ENCODE results near the gene SPRR5.

The SPRR5 gene

DNA sequence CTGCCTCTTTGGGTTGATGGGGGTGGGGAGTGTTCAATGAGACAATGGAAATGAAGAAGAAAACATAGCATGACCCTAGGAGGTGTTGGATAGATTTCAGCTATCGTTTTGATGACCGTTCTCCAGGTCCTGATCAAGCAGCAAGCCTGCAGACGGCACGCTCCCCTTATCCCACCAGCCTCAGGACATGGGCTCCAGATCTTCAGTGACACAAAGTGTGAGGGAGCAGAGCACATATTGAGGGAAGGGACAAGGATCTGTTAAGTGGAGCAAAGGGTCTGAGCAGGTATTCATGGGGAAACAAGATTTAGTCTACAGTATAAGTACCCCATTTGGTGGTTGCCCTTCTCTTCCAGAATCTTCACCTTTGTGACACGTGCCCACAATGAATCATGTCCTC is 4.7 kb downstream of the SPRR5 start:
- no peak for DNase-seq

GRCh38 chr1:152953761-152954160 is 6.8 kb downstream of the SPRR5 start:
- DNase-seq = no peak

- no peak for DNase-seq
These were observed 7.4 kb downstream of the SPRR5 start for GRCh38 chr1:152954436-152954835.

DNA sequence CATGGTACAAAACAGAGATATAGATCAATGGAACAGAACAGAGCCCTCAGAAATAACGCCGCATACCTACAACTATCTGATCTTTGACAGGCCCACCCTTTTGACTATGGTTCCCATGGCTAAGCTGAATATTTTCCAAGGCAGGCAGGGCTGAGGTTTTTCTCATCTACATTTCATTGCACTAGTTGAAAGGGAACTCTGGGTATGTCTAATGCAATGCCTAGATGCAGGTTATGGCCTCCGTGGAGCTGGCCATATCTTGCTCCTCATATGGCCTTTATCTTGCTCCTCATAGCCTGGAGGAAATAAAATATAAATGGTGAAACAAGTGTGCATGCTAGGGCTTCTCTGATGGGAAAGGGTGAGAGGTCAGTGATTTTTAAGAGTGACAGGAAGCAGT is 10.6 kb downstream of the SPRR5 start:
- DNase-seq = no peak

DNA sequence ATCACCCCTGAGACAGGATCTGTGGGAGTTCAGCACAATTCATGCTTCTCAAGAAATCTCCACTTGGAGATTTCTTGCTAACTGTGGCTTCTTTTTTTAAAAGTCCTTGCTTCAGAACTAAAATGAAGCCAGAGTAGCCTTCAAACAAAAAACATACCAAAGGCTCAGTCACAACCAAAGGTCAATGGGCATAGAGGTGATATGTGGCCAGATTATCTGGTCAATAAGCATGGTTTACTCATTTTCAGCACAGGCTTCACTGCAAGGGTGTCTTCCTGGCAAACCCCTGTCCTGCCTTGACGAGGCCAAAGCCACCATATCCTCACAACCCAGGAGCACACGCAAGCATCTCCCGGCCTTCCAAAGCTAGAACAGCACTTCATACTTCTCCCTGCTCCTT is 12.3 kb downstream of the SPRR5 start:
- no peak for DNase-seq

- no peak for DNase-seq
These were observed 12.9 kb downstream of the SPRR5 start for GRCh38 chr1:152959801-152960451.

DNA sequence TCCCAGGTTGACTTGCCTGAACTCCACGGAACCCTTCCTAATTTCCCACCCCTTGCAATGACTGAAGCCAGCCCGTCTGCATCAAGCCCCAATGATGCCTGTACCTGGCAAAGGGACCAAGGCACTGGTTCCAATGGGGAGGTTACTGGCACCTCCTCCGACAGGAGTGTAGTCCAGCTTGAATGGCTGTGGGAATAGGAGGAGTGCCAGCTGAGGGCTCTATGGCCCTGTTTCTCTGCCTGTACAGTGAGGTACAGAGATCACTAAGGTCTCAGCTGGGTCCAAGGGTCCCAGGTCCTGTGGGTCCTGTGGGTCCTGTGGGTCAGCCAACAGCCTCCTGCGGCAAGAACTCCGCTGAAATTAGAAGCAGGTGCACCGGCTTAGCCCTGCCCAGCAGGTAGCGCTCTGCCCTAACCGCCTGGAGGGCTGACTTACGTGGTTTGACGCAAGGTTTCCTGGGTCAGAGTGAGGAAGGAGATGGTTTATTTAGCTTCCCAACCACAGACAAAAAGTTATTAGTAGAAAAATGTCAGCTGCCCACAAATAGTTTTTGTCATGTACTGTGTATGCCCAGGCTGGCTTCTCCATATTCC is 13.5 kb downstream of the SPRR5 start:
- no peak for DNase-seq

GRCh38 chr1:152961226-152961891 is 14.4 kb downstream of the SPRR5 start:
- no peak for DNase-seq

- DNase-seq = no peak
These were observed 15.9 kb downstream of the SPRR5 start for GRCh38 chr1:152962876-152963415.

GRCh38 chr1:152964536-152964935 is 17.5 kb downstream of the SPRR5 start:
- no peak for DNase-seq

GRCh38 chr1:152965853-152966252 is 18.8 kb downstream of the SPRR5 start:
- no peak for DNase-seq

GRCh38 chr1:152967201-152967600 is 20.2 kb downstream of the SPRR5 start:
- DNase-seq = no peak

DNA sequence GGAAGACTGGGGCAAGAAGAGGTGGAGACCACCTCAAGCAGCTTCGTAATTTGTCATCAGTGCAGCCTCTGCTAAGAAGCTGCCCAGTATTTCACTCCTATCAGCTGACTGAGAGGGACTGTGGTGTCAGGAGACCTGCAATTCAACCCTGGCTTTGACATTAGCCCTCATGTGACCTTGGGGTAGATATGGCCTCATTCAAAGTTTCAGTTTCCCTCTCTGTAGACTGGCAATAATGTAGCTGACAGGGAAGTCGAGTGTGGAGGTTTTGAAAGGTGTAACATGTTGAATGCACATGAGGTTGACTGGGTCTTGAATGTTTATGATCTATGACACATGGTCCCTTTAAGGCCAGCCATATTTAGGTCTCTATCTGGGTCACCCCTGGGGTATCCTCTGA is 21.2 kb downstream of the SPRR5 start:
- DNase-seq = no peak

DNA sequence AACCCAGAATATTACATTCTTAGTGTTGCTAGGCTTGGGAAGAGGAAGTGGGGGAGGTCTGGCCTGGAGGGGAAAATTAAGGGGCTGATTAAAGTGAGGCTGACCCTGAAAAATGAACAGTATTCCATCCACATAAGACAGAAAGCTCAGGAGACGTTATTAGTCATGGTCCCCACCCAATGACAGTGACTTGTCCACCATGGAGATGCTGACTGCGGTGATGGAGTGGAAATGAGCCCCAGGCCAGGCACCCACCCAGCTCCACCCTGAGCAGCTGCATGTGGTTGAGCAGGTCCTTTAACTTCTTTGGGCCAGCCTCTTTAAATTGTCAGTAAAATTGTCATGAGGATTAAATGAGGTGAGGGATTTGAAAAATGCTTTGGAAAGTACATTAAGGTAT is 22.0 kb downstream of the SPRR5 start:
- DNase-seq = no peak

DNA sequence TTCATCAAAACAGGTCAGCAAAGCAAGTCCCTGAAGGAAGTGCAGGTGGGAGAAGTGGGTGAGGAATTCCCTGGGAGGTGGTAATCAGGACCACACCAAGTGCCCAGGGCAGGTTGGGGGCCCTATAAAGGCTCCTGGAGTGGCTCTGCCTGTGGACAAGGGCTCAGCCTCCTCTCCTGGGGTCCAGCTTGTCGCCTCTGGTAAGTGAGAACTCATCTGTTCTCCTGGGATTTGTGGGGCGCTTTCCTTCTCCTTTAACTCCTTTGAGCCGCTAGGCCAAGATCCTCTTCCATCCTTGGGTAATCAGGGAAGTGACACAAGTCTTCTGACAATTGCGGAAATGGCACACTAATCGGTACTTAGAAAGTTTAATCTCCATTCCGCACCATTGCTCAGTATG is 23.5 kb downstream of the SPRR5 start, which contains the start of gene SPRR4:
Gene SPRR4 (plus strand): TSS at position 154 of the 400 bp plus-strand sequence. CDS start 1,243 bp downstream, outside the sequence.
- no peak for DNase-seq

DNA sequence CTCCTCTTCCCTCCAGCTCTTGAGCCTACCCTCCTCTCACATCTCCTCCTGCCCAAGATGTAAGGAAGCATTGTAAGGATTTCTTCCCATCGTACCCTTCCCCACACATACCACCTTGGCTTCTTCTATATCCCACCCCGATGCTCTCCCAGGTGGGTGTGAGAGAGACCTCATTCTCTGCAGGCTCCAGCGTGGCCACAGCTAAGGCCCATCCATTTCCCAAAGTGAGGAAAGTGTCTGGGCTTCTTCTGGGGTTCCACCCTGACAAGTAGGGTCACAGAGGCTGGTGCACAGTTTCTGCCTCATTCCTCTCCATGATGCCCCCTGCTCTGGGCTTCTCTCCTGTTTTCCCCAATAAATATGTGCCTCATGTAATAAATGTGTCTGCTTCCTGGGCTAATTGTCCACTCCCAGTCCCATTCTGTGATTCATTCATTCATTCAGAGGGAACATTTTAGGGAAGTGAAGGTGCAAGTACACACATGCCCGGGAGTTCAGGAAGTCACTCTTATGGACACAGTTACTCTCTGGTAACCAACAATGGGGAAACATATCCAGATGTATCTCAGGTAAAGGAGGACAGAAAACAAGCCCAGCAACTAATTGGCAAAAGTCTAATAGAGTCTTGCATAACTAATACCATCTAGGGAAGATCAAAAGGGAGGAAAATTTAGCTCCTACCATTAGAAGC is 25.3 kb downstream of the SPRR5 start:
- DNase-seq = no peak

DNA sequence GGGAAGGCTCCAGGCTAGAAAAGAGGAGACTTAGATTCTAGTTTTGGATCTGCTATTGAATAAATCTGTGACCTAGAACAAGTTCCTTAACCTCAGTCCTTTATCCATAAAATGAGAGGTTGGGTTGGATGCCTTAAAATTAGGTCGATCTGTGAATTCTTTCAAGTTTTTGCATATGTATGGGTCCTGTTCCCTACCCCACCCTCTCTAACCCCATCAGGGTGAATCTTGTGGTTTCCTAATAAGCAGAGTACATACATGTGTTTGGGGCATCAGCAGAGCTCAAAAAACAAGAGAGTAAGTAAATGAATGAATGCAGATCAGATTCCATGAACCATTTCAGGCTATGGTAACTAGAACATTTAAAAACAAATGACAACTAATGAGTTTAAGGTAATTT is 29.7 kb downstream of the SPRR5 start:
- DNase-seq = no peak

- no peak for DNase-seq
These were observed 30.6 kb downstream of the SPRR5 start for GRCh38 chr1:152977614-152978013.

DNA sequence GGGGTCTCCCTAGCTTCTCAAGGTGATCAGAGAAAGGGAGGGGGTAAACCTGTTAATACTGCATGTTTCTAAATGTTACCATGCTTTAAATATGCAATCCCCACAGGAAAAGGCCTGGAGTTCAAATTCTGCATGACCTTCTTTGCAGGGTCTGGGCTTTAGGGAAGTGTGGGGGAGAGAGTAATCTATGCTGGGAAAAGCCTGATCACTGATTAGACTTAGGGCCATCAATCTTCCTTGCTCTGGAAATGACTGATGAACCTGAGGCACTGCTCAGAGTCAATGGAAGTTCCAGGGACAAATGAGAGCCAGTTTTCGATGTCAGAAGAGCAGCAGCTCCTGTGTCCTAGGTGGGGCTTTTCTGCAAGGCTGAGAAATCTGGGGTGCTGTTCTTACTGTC is 33.7 kb downstream of the SPRR5 start:
- DNase-seq = no peak

- DNase-seq = no peak
These were observed 34.3 kb downstream of the SPRR5 start for GRCh38 chr1:152981146-152981871.

- DNase-seq = no peak
These were observed 35.1 kb downstream of the SPRR5 start for GRCh38 chr1:152982076-152982475.

- no peak for DNase-seq
These were observed 36.2 kb downstream of the SPRR5 start for GRCh38 chr1:152983234-152983633.

- no peak for DNase-seq
These were observed 36.7 kb downstream of the SPRR5 start, which contains the start of gene SPRR1A for GRCh38 chr1:152983743-152984142. SPRR1A (plus strand) TSS chr1:152984081; CDS start chr1:152985231, 1,150 bp downstream.

Measured in GF-D8 (cell line).